HepG2 (cell line): Measurements from ENCODE around the gene ARL2. TPM values are rescaled to one million over a fixed set of nuclear protein-coding genes. Genes with fewer than 3 reads are reported as not detected.

Source experiments
- HIVEP1 ChIP-seq: sonication (generic); formaldehyde crosslinking; IDR thresholded peaks from 2 replicates; pipeline ENCODE4 v1.4.0; 2020; ENCODE audit warnings: mild to moderate bottlenecking, missing genetic modification reagents
- KLF12 ChIP-seq: sonication (generic); formaldehyde crosslinking; IDR thresholded peaks from 2 replicates; pipeline ENCODE4 v1.4.0; 2020; ENCODE audit warnings: missing genetic modification reagents, borderline replicate concordance
- MTA1 ChIP-seq: sonication (generic); formaldehyde crosslinking; IDR thresholded peaks from 2 replicates; pipeline ENCODE4 v1.4.0; 2020; ENCODE audit warnings: missing genetic modification reagents, mild to moderate bottlenecking, borderline replicate concordance
- REPIN1 ChIP-seq: sonication (generic); formaldehyde crosslinking; IDR thresholded peaks from 2 replicates; pipeline ENCODE4 v1.8.0; 2022; ENCODE audit warnings: missing genetic modification reagents, low read depth, mild to moderate bottlenecking, borderline replicate concordance
- TARDBP ChIP-seq: sonication (generic); formaldehyde crosslinking; IDR thresholded peaks from 2 replicates; pipeline ENCODE4 v1.8.0; 2022; ENCODE audit warnings: mild to moderate bottlenecking, missing genetic modification reagents
- YEATS4 ChIP-seq: sonication (generic); formaldehyde crosslinking; IDR thresholded peaks from 2 replicates; pipeline ENCODE4 v1.4.0; 2020; ENCODE audit warnings: missing genetic modification reagents, borderline replicate concordance
- ZFYVE20 ChIP-seq: sonication (generic); formaldehyde crosslinking; IDR thresholded peaks from 2 replicates; pipeline ENCODE4 v1.8.0; 2023; ENCODE audit warnings: low read depth, mild to moderate bottlenecking, moderate library complexity, missing genetic modification reagents, borderline replicate concordance
- polyA plus RNA-seq, 8 experiments: library from polyadenylated mRNA; depleted of rRNA in 3 of 8; stranded (reverse) in 7 of 8; unstranded in 1 of 8; fragments of >200 nt; fragmentation: Illumina TruSeq in 4 of 8; extraction: Trizol in 4 of 8; gene quantifications; 2 replicates each; pipeline versions ENCODE4 v1.2.1 to v1.2.3, GENCODE V29; 2011 to 2016; ENCODE audit warnings: low read depth in 4 of 8, missing spikeins in 1 of 8, mixed read lengths in 1 of 8; ENCODE audit not compliant: insufficient read depth in 1 of 8
- total RNA-seq, 5 experiments: library from RNA; depleted of rRNA; stranded (reverse); fragments of >200 nt; fragmentation: Illumina TruSeq; extraction: Trizol; gene quantifications; 2 replicates each; pipeline ENCODE4 v1.2.3, GENCODE V29; 2016; ENCODE audit warnings: low read depth in 1 of 5
- TF ChIP-seq, protein P1 (sequence below), 2 experiments: sonication (generic) in 1 of 2; formaldehyde crosslinking in 1 of 2; IDR thresholded peaks; 2 replicates each; pipeline versions ENCODE4 v1.6.1 to v1.9.0; 2014 to 2022; ENCODE audit warnings: antibody characterized with exemption in 1 of 2, borderline replicate concordance in 1 of 2, inconsistent platforms in 1 of 2, low read depth in 1 of 2, missing genetic modification reagents in 1 of 2
- TF ChIP-seq, protein P2 (sequence below): sonication (generic); formaldehyde crosslinking; IDR thresholded peaks from one replicate; pipeline ENCODE4 v1.5.1; 2020; ENCODE audit warnings: mild to moderate bottlenecking, missing genetic modification reagents; ENCODE audit errors: not compliant biosample characterization

ARL2 gene
- total and polyA plus RNA-seq, 2 of the 13 experiments (the other 11 are each of a cell fraction or from before 2014, with no cell fraction given): 82.9 to 84.4 TPM

DNA sequence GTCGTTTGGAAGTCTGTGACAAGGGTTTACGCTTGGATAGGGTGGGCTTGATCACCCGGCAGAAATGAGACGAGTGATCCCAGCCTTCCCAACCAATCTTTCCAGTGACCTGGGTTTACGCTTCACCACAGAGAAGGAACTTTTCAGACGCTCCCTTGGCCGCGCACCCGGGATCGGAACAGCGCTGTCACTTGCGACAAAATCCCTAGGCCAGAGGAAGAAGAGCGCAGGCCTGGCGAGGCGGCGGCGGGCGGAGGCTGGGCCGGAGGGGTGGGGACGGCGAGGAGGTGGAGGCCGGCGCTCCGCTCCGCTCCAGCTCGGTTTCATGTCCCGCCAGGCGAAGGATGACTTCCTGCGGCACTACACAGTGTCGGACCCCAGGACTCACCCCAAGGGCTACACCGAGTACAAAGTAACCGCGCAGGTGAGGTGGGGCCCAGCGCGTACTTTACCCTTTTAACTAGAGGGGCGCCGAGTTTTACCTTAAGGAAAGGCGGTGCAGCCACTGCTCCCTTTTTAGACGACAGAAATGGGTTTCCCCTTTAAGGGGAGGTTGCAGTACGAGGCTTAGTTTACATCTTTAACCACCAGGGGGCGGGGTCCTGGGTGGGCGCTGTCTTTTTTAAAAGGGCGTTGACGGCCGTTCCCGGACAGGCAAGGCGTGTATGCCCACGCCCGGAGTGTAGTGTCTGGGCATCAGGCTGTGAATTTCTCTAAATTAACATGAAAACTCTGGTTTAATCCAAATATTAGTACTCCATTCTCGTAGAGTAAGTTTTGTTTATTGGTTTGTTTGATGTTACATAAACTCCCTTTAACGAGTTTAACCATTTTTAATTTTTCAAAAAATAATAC, 13.5 kb downstream of the ARL2 start, which contains the start of gene SNX15 (continued):
- TF ChIP-seq, protein P1, sequence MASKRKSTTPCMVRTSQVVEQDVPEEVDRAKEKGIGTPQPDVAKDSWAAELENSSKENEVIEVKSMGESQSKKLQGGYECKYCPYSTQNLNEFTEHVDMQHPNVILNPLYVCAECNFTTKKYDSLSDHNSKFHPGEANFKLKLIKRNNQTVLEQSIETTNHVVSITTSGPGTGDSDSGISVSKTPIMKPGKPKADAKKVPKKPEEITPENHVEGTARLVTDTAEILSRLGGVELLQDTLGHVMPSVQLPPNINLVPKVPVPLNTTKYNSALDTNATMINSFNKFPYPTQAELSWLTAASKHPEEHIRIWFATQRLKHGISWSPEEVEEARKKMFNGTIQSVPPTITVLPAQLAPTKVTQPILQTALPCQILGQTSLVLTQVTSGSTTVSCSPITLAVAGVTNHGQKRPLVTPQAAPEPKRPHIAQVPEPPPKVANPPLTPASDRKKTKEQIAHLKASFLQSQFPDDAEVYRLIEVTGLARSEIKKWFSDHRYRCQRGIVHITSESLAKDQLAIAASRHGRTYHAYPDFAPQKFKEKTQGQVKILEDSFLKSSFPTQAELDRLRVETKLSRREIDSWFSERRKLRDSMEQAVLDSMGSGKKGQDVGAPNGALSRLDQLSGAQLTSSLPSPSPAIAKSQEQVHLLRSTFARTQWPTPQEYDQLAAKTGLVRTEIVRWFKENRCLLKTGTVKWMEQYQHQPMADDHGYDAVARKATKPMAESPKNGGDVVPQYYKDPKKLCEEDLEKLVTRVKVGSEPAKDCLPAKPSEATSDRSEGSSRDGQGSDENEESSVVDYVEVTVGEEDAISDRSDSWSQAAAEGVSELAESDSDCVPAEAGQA (IDR thresholded peaks at IDR 0.05; ENCODE audit: low read depth): no peak; the same call in 1 of the 2 replicates
- TF ChIP-seq, protein P1 (CRISPR knock-in tag; IDR thresholded peaks at IDR 0.05; ENCODE audit: borderline replicate concordance): 0 out of 2 replicates have a peak, but pooled peaks have one; percentile 51
- TF ChIP-seq HIVEP1 (CRISPR knock-in tag) (peak; percentile 68; the same call in 1 of the 2 replicates), MTA1 (CRISPR knock-in tag) (peak; percentile 75; the same call in 1 of the 2 replicates), TARDBP (peak; percentile 57; the same call in 1 of the 2 replicates), YEATS4 (CRISPR knock-in tag) (peak; percentile 88), REPIN1 (CRISPR knock-in tag) (peak; percentile 88), KLF12 (peak; percentile 80; the same call in 1 of the 2 replicates), ZFYVE20 (CRISPR knock-in tag) (no peak)
- TF ChIP-seq, protein P2, sequence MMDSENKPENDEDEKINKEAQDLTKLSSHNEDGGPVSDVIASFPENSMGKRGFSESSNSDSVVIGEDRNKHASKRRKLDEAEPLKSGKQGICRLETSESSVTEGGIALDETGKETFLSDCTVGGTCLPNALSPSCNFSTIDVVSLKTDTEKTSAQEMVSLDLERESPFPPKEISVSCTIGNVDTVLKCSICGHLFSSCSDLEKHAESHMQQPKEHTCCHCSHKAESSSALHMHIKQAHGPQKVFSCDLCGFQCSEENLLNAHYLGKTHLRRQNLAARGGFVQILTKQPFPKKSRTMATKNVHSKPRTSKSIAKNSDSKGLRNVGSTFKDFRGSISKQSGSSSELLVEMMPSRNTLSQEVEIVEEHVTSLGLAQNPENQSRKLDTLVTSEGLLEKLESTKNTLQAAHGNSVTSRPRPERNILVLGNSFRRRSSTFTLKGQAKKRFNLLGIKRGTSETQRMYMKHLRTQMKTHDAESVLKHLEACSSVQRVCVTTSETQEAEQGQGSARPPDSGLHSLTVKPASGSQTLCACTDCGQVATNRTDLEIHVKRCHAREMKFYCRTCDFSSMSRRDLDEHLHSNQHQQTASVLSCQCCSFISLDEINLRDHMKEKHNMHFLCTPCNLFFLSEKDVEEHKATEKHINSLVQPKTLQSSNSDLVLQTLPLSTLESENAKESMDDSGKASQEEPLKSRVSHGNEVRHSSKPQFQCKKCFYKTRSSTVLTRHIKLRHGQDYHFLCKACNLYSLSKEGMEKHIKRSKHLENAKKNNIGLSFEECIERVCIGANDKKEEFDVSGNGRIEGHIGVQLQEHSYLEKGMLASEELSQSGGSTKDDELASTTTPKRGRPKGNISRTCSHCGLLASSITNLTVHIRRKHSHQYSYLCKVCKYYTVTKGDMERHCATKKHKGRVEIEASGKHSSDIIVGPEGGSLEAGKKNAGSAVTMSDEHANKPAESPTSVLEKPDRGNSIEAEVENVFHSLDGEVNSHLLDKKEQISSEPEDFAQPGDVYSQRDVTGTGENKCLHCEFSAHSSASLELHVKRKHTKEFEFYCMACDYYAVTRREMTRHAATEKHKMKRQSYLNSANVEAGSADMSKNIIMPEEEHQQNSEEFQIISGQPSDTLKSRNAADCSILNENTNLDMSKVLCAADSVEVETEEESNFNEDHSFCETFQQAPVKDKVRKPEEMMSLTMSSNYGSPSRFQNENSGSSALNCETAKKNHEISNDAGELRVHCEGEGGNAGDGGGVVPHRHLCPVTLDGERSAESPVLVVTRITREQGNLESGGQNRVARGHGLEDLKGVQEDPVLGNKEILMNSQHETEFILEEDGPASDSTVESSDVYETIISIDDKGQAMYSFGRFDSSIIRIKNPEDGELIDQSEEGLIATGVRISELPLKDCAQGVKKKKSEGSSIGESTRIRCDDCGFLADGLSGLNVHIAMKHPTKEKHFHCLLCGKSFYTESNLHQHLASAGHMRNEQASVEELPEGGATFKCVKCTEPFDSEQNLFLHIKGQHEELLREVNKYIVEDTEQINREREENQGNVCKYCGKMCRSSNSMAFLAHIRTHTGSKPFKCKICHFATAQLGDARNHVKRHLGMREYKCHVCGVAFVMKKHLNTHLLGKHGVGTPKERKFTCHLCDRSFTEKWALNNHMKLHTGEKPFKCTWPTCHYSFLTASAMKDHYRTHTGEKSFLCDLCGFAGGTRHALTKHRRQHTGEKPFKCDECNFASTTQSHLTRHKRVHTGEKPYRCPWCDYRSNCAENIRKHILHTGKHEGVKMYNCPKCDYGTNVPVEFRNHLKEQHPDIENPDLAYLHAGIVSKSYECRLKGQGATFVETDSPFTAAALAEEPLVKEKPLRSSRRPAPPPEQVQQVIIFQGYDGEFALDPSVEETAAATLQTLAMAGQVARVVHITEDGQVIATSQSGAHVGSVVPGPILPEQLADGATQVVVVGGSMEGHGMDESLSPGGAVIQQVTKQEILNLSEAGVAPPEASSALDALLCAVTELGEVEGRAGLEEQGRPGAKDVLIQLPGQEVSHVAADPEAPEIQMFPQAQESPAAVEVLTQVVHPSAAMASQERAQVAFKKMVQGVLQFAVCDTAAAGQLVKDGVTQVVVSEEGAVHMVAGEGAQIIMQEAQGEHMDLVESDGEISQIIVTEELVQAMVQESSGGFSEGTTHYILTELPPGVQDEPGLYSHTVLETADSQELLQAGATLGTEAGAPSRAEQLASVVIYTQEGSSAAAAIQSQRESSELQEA (CRISPR knock-in tag): peak; percentile 51
